GM06990 (cell line): ENCODE data around the gene NPAS3.

ENCODE experiments used
- DNase-seq: peaks from one replicate; pipeline ENCODE4 v3.0.0-alpha.2; 2011; ENCODE audit not compliant: insufficient read length; ENCODE audit errors: extremely low read depth
- H3K27me3 ChIP-seq: replicated peaks from 2 replicates; pipeline ENCODE4 v1.6.0; 2011; ENCODE audit warnings: low read length; ENCODE audit not compliant: control insufficient read depth, insufficient read depth
- H3K36me3 ChIP-seq: 2 replicates; pipeline ENCODE4 v1.5.1; 2011; ENCODE audit warnings: low read length; ENCODE audit not compliant: control insufficient read depth, insufficient read depth
- H3K4me3 ChIP-seq: replicated peaks from 2 replicates; pipeline ENCODE4 v1.5.1; 2011; ENCODE audit warnings: low read depth, mild to moderate bottlenecking, control low read depth, low read length
- TF ChIP-seq, protein P1 (sequence below): IDR thresholded peaks from 2 replicates; pipeline ENCODE4 v1.5.1; 2011; ENCODE audit warnings: low read length, control low read depth, mild to moderate bottlenecking, inconsistent platforms; ENCODE audit not compliant: insufficient read depth, poor library complexity, severe bottlenecking

The NPAS3 gene

GRCh38 chr14:33622496-33622895, 683.8 kb downstream of the NPAS3 start:
- H3K36me3 ChIP-seq, result no peaks in the 10 kb centered on the region
- TF ChIP-seq, protein P1, sequence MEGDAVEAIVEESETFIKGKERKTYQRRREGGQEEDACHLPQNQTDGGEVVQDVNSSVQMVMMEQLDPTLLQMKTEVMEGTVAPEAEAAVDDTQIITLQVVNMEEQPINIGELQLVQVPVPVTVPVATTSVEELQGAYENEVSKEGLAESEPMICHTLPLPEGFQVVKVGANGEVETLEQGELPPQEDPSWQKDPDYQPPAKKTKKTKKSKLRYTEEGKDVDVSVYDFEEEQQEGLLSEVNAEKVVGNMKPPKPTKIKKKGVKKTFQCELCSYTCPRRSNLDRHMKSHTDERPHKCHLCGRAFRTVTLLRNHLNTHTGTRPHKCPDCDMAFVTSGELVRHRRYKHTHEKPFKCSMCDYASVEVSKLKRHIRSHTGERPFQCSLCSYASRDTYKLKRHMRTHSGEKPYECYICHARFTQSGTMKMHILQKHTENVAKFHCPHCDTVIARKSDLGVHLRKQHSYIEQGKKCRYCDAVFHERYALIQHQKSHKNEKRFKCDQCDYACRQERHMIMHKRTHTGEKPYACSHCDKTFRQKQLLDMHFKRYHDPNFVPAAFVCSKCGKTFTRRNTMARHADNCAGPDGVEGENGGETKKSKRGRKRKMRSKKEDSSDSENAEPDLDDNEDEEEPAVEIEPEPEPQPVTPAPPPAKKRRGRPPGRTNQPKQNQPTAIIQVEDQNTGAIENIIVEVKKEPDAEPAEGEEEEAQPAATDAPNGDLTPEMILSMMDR, result no peak
- H3K4me3 ChIP-seq, result no peak overlapping the region
- H3K27me3 ChIP-seq, result no peaks in the 10 kb centered on the region
- no peak for DNase-seq

DNA sequence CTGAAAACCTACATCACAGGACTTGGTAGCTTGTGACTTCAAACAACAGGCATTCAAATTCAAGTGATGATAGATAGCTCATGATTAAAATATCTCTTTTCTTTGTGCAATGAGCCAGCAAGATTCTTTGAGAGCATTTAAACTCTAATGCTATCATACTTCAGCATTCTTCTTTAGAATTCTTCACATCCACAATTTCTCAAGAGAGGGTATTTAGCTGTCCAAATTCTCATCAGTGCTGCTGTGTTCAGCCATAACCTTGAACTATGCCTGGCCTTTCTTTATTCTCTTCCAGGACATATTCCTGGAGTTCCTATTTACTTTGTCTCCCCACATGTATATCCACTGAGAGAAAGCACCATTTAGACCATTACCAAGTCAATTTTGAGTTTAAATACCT, 691.1 kb downstream of the NPAS3 start:
- Histone ChIP-seq H3K4me3 (no peak overlapping the region), H3K36me3 (no peaks in the 10 kb centered on the region), H3K27me3 (no peaks in the 10 kb centered on the region)
- no peak for DNase-seq
- TF ChIP-seq, protein P1, result no peak

DNA sequence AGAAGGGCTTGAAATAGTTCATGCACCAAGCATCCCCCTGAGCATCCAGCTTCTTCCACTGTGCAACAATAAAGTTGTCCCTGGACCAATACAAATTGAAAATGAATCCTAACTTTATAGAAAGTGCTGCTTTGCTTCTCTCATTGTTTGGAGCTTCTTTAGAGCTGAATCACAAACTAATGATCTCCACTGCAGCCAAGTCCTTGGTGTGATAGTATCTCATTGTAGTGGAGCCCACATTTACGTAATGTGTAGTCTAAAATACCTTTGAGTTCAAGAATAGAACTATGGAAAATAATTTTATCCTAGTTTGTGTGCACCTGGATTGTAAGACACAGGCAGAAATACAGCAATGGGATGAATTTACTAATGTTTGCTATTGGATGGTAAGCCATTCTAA, 692.3 kb downstream of the NPAS3 start:
- Histone ChIP-seq H3K27me3 (no peaks in the 10 kb centered on the region), H3K36me3 (no peaks in the 10 kb centered on the region), H3K4me3 (no peak overlapping the region)
- DNase-seq, result no peak
- TF ChIP-seq, protein P1, result no peak

DNA sequence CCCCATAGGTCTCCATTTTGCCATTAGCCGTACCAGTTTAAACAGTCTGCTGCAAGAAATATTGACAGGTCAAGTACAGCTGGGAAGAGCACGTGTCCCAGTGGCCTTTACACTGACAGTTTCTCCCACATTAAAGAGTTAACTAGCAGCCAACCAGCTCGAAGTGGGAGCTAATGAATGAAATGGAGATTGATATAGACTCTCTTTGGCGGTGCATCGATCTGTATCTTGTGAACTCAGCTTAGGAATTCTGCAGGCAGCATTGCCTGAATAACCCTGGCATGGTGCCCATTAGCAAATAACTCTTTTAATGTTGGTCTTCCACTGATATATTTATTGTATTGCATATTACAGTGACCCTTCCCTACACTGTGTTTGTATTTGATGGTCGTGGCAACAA, 692.8 kb downstream of the NPAS3 start:
- no peak for DNase-seq

DNA sequence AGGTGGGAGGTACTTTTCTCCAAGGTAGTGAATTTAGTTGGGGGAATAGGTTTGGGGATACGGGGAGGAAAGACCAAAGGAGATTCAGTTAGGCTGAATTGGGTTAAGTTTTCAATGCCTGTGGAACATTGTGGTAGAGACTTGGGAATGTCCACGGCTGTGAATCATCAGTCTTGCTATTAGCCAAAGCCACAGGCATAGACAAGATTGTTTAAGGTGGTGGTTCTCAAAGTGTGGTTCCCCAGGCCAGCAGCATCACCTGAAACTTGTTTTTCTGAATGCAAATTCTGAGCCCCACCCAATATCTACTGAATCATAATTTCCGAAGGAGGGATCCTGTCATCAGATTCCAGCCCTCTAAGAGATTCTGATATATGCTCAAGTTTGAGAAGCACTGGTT, 696.0 kb downstream of the NPAS3 start:
- TF ChIP-seq, protein P1, result no peak
- no peak for DNase-seq
- no peak overlapping the region for H3K4me3 ChIP-seq
- no peaks in the 10 kb centered on the region for H3K27me3 ChIP-seq
- no peaks in the 10 kb centered on the region for H3K36me3 ChIP-seq

More for the DNA sequence above, 692.8 kb downstream of the NPAS3 start:
- TF ChIP-seq, protein P1, result no peak
- Histone ChIP-seq H3K4me3 (no peak overlapping the region), H3K36me3 (no peaks in the 10 kb centered on the region), H3K27me3 (no peaks in the 10 kb centered on the region)

- Histone ChIP-seq H3K36me3 (no peaks in the 10 kb centered on the region), H3K27me3 (no peaks in the 10 kb centered on the region), H3K4me3 (no peak overlapping the region)
- DNase-seq, result no peak
- TF ChIP-seq, protein P1, result no peak
Measured at GRCh38 chr14:33636716-33637115, 698.0 kb downstream of the NPAS3 start.
